Tibial nerve (tissue), 4 donors: ENCODE measurements around the gene MAP1LC3B2. TPM values are rescaled to one million over a fixed set of nuclear protein-coding genes. Genes with fewer than 3 reads are reported as not detected.
A peak's percentile ranks its signal among the peaks of the same experiment; 100 is the strongest.

Experiments
- DNase-seq, 2 donors: peaks; one replicate each; pipeline ENCODE4 v3.0.0-alpha.2; 2019; ENCODE audit warnings: low spot score in 2 of 2
- H3K27ac ChIP-seq, 4 donors: fragments of 200-600 bp; sonication (generic) in 3 of 4; one replicate each; pipeline ENCODE4 v1.5.1; 2017 to 2019; ENCODE audit warnings: mild to moderate bottlenecking in 1 of 4
- H3K27me3 ChIP-seq, 2 donors: fragments of 200-600 bp; sonication (generic) in 1 of 2; one replicate each; pipeline versions ENCODE4 v1.5.1 to v1.6.0; 2017 to 2019
- H3K36me3 ChIP-seq, 3 donors: fragments of 200-600 bp; sonication (generic); one replicate each; pipeline ENCODE4 v1.5.1; 2018 to 2019
- H3K4me1 ChIP-seq, 4 donors: fragments of 200-600 bp; sonication (generic) in 3 of 4; one replicate each; pipeline ENCODE4 v1.5.1; 2017 to 2019
- H3K4me3 ChIP-seq, 4 donors: fragments of 200-600 bp; sonication (generic) in 3 of 4; one replicate each; pipeline ENCODE4 v1.5.1; 2017 to 2019; ENCODE audit warnings: mild to moderate bottlenecking in 1 of 4, moderate library complexity in 1 of 4
- H3K9me3 ChIP-seq, 4 donors: fragments of 200-600 bp; sonication (generic) in 3 of 4; one replicate each; pipeline ENCODE4 v1.5.1; 2017 to 2019
- EP300 ChIP-seq, 2 donors: sonication (generic); formaldehyde crosslinking; IDR thresholded peaks; one replicate each; pipeline ENCODE4 v1.6.1; 2017; ENCODE audit warnings: antibody characterized with exemption in 2 of 2, mild to moderate bottlenecking in 1 of 2
- POLR2A ChIP-seq, 2 donors: fragments of 450-650 bp; IDR thresholded peaks; one replicate each; pipeline ENCODE4 v1.6.1; 2017; ENCODE audit warnings: antibody characterized with exemption in 2 of 2, mild to moderate bottlenecking in 2 of 2, moderate library complexity in 2 of 2
- WGBS, 2 donors: methylation state at CpG; one replicate each; pipeline ENCODE4 v1.1.5; 2018; 5-methylcytosine and 5-hydroxymethylcytosine counted together
- total RNA-seq, 4 donors: library from RNA; depleted of rRNA; stranded (reverse); fragments of >200 nt; gene quantifications; one replicate each; pipeline ENCODE4 v1.1.0, GENCODE V29; 2016
- TF ChIP-seq, protein P1 (sequence below), 5 experiments: fragments of 200-600 bp in 3 of 5; fragments of 450-650 bp in 2 of 5; sonication (generic) in 3 of 5; IDR thresholded peaks; one replicate each; pipeline ENCODE4 v1.5.1; 2016 to 2019; ENCODE audit warnings: antibody characterized with exemption in 5 of 5, mild to moderate bottlenecking in 3 of 5, moderate library complexity in 2 of 5

The MAP1LC3B2 gene
- total RNA-seq, 4 donors from 2014 or later: 0.98 to 1.7 TPM; not detected in 2

DNA sequence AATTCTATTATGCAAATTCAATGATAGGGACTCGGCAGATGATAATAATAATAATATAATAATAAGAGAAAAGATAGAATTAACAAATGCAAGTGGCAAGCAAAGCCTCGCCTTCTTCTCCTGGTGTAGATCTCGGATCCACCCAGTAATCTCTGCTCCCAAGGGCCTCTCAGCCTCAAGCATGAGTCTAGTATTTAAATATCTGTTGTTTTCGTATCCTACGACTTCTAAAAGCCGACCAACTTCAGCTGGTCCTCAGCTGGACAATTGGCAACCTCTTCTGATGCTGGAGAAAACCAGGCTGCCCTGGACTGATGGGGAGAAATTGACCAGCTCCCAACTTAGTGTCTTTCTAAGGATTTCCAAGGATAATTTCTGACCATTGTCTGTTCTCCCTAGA is 14.0 kb upstream of the MAP1LC3B2 start:
- peaks cover 0 to 36% (median 15%) of the 10 kb centered on the region in 4 donors for H3K4me1 ChIP-seq
- no peaks in the 10 kb centered on the region for H3K36me3 ChIP-seq
- WGBS, 2 donors: 59 to 66% methylated on average over 6 of the region's 6 CpGs
- peak overlapping the region in 1 of 4 donors; percentile 17 for H3K27ac ChIP-seq
- H3K27me3 ChIP-seq: no peaks in the 10 kb centered on the region
- DNase-seq: no peak
- H3K4me3 ChIP-seq: no peak overlapping the region
- no peak for TF ChIP-seq EP300 (IDR thresholded peaks at IDR 0.05)
- no peak for TF ChIP-seq POLR2A (IDR thresholded peaks at IDR 0.05)
- TF ChIP-seq, protein P1, sequence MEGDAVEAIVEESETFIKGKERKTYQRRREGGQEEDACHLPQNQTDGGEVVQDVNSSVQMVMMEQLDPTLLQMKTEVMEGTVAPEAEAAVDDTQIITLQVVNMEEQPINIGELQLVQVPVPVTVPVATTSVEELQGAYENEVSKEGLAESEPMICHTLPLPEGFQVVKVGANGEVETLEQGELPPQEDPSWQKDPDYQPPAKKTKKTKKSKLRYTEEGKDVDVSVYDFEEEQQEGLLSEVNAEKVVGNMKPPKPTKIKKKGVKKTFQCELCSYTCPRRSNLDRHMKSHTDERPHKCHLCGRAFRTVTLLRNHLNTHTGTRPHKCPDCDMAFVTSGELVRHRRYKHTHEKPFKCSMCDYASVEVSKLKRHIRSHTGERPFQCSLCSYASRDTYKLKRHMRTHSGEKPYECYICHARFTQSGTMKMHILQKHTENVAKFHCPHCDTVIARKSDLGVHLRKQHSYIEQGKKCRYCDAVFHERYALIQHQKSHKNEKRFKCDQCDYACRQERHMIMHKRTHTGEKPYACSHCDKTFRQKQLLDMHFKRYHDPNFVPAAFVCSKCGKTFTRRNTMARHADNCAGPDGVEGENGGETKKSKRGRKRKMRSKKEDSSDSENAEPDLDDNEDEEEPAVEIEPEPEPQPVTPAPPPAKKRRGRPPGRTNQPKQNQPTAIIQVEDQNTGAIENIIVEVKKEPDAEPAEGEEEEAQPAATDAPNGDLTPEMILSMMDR (IDR thresholded peaks at IDR 0.05): no peak
- no peaks in the 10 kb centered on the region for H3K9me3 ChIP-seq

DNA sequence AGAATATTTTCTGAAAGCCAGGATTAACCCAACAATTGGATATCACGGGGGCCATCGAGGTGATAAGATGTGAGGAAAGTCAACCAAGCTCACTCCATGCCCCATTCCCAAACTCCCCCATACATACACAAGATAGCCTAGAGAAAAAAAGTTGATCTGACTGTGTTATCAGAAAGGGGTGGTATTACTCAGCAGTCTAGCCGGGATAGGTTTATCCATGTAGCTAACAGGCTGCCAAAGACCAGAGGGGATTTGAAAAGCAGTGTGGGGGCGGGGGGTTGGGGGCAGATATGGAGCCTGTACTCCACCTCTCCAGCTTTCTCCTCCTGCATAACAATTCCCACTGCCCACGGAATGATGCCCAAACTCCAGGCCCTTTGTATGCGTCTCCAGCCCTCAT is 13.2 kb upstream of the MAP1LC3B2 start:
- no peak overlapping the region for H3K4me3 ChIP-seq
- H3K27me3 ChIP-seq: no peaks in the 10 kb centered on the region
- peaks cover 0 to 29% (median 14%) of the 10 kb centered on the region in 4 donors for H3K4me1 ChIP-seq
- H3K27ac ChIP-seq: no peak overlapping the region
- no peak for TF ChIP-seq POLR2A (IDR thresholded peaks at IDR 0.05)
- H3K9me3 ChIP-seq: no peaks in the 10 kb centered on the region
- no peak for DNase-seq
- H3K36me3 ChIP-seq: no peaks in the 10 kb centered on the region
- WGBS, 2 donors: 83 to 89% methylated on average over 6 of the region's 6 CpGs

DNA sequence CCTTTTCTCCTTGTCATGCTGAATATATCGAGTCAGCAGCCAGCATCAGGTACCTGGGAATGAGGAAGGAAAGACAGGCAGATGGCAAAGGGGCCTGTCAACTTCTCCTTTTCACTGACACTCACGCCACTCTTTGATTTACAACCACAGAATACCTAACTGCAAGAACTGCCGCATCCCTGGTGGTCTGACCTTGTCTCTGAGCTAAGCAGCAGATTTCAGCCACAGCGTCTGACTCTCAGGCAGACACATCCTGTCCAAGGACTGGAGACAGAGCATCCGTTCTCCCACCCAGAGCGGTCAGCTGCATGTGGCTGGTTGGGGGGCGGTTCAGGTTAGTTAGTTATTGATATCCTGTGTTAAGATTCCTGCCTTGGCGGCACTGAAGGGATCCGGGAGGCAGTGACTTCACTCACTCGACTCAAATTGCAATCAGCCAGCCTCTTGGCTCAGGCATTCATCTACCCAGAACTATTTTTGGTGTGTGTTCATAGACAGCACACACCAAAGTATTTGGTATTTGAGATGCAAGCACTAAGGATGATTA is 11.2 kb upstream of the MAP1LC3B2 start:
- no peak for DNase-seq
- Histone ChIP-seq H3K4me1 (peaks cover 0 to 19% (median 10%) of the 10 kb centered on the region in 4 donors), H3K9me3 (no peaks in the 10 kb centered on the region), H3K36me3 (no peaks in the 10 kb centered on the region), H3K27me3 (no peaks in the 10 kb centered on the region), H3K4me3 (no peak overlapping the region), H3K27ac (no peak overlapping the region)
- WGBS, 2 donors: 52 to 55% methylated on average over 10 of the region's 10 CpGs
- no peak for TF ChIP-seq EP300 (IDR thresholded peaks at IDR 0.05)
- no peak for TF ChIP-seq POLR2A (IDR thresholded peaks at IDR 0.05)
- TF ChIP-seq, protein P1 (IDR thresholded peaks at IDR 0.05): no peak

DNA sequence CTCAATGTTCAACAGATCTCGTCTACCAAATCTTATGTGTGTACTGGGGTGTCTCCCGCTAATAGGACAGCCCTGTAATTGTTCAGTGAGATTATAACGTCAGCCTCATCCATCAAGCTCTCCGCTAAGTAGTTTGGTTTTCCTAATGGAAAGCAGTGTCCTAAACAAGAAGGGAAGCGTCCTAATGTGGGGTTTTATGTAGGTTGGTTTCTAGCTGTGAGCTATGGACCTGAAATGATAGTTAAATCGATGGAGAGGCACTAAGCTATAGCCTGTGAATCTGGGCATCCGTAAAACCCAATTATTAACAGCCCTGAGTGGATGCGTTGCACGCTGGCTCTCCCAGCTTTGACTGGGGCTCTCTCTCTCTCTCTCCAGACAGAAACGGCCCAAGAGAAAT is 9.2 kb upstream of the MAP1LC3B2 start:
- Histone ChIP-seq H3K27ac (no peak overlapping the region), H3K36me3 (no peaks in the 10 kb centered on the region), H3K27me3 (no peaks in the 10 kb centered on the region), H3K4me1 (peaks cover 0 to 7% (median 0%) of the 10 kb centered on the region in 4 donors), H3K4me3 (no peak overlapping the region), H3K9me3 (no peaks in the 10 kb centered on the region)
- TF ChIP-seq, protein P1 (IDR thresholded peaks at IDR 0.05): no peak
- TF ChIP-seq EP300 (IDR thresholded peaks at IDR 0.05) (no peak), POLR2A (IDR thresholded peaks at IDR 0.05) (no peak)
- DNase-seq: no peak
- WGBS, 2 donors: 83 to 86% methylated on average over 10 of the region's 10 CpGs

DNA sequence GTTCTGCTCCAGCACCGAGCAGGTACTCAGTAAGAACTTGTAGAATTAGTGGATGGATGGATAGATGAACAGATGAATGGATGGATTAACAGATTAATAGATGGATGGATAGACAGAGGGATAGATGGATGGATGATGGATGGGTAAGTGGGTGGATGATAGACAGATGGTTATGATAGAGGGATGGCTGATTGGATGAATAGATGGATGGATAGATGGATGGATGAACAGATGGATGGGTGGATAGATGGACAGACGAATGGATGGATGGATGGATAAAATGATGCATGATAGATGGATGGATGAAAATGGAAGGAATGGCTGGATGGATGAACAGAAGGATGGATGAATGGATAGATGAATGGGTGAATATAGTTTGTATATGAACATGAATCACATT is 8.0 kb upstream of the MAP1LC3B2 start:
- no peak for DNase-seq
- WGBS, 2 donors: 93% methylated on average over 2 of the region's 2 CpGs
- no peak overlapping the region for H3K27ac ChIP-seq

More for the DNA sequence above, 8.0 kb upstream of the MAP1LC3B2 start:
- Histone ChIP-seq H3K27me3 (no peaks in the 10 kb centered on the region), H3K36me3 (no peaks in the 10 kb centered on the region), H3K4me1 (no peaks in the 10 kb centered on the region), H3K4me3 (no peak overlapping the region), H3K9me3 (no peaks in the 10 kb centered on the region)
- no peak for TF ChIP-seq POLR2A (IDR thresholded peaks at IDR 0.05)
- TF ChIP-seq, protein P1 (IDR thresholded peaks at IDR 0.05): no peak
- TF ChIP-seq EP300 (IDR thresholded peaks at IDR 0.05): no peak
